Measurements from ENCODE around the gene NKTR. TPM values are rescaled to one million over a fixed set of nuclear protein-coding genes. Genes with fewer than 3 reads are reported as not detected.

The NKTR gene
- total RNA-seq, 2 donors from 2014 or later: 101 to 116 TPM

GRCh38 chr3:42689421-42690014 is 89.0 kb downstream of the NKTR start:
- peaks cover 3% of the 10 kb centered on the region for H3K27me3 Mint-ChIP-seq (ENCODE audit: insufficient read depth)
- Histone ChIP-seq H3K27me3 (ENCODE audit: control insufficient read depth, insufficient read depth, low read length, poor library complexity, severe bottlenecking) (no peaks in the 10 kb centered on the region), H3K4me3 (ENCODE audit: low read length) (no peak overlapping the region), H3K9me3 (ENCODE audit: control insufficient read depth, low read length) (no peaks in the 10 kb centered on the region), H3K36me3 (ENCODE audit: control insufficient read depth, insufficient read depth, low read length) (no peaks in the 10 kb centered on the region), H3K9ac (ENCODE audit: extremely low read depth, low read length, poor library complexity, severe bottlenecking) (no peak overlapping the region), H3K4me1 (ENCODE audit: control insufficient read depth, insufficient read depth, low read length) (no peaks in the 10 kb centered on the region), H3K27ac (ENCODE audit: low read depth, low read length) (no peak overlapping the region)
- H3K9me3 Mint-ChIP-seq: no peaks in the 10 kb centered on the region
- 64 to 75% methylated on average over 7 to 9 of the region's 9 CpGs for WGBS, 2 experiments (ENCODE audit: insufficient coverage in 1 of 2, insufficient read length in 1 of 2)
- no peak overlapping the region for H3K4me3 Mint-ChIP-seq
- peaks cover 1% of the 10 kb centered on the region for H3K4me1 Mint-ChIP-seq
- no peak for TF ChIP-seq CTCF (conservative IDR thresholded peaks at IDR 0.05)
- DNase-seq: no peak
- no peaks in the 10 kb centered on the region for H3K36me3 Mint-ChIP-seq (ENCODE audit: low read depth)
- no peak overlapping the region for H3K27ac Mint-ChIP-seq

GRCh38 chr3:42690191-42690590 is 89.7 kb downstream of the NKTR start:
- TF ChIP-seq CTCF (conservative IDR thresholded peaks at IDR 0.05): no peak
- Mint-ChIP-seq H3K36me3 (ENCODE audit: low read depth) (no peaks in the 10 kb centered on the region), H3K9me3 (no peaks in the 10 kb centered on the region), H3K4me3 (no peak overlapping the region), H3K27ac (no peak overlapping the region), H3K27me3 (ENCODE audit: insufficient read depth) (peaks cover 3% of the 10 kb centered on the region), H3K4me1 (peaks cover 1% of the 10 kb centered on the region)
- no peak overlapping the region for H3K27ac ChIP-seq (ENCODE audit: low read depth, low read length)
- H3K4me3 ChIP-seq (ENCODE audit: low read length): no peak overlapping the region
- H3K4me1 ChIP-seq (ENCODE audit: control insufficient read depth, insufficient read depth, low read length): no peaks in the 10 kb centered on the region
- no peak overlapping the region for H3K9ac ChIP-seq (ENCODE audit: extremely low read depth, low read length, poor library complexity, severe bottlenecking)
- no peaks in the 10 kb centered on the region for H3K36me3 ChIP-seq (ENCODE audit: control insufficient read depth, insufficient read depth, low read length)
- H3K9me3 ChIP-seq (ENCODE audit: control insufficient read depth, low read length): no peaks in the 10 kb centered on the region
- DNase-seq: no peak
- H3K27me3 ChIP-seq (ENCODE audit: control insufficient read depth, insufficient read depth, low read length, poor library complexity, severe bottlenecking): peaks cover 5% of the 10 kb centered on the region
- WGBS, 2 experiments (ENCODE audit: insufficient coverage in 1 of 2, insufficient read length in 1 of 2): 90 to 98% methylated on average over 4 to 7 of the region's 7 CpGs

- Mint-ChIP-seq H3K27ac (no peak overlapping the region), H3K36me3 (ENCODE audit: low read depth) (no peaks in the 10 kb centered on the region), H3K4me1 (peaks cover 1% of the 10 kb centered on the region), H3K27me3 (ENCODE audit: insufficient read depth) (peaks cover 3% of the 10 kb centered on the region), H3K4me3 (no peak overlapping the region), H3K9me3 (no peaks in the 10 kb centered on the region)
- Histone ChIP-seq H3K4me3 (ENCODE audit: low read length) (no peak overlapping the region), H3K9me3 (ENCODE audit: control insufficient read depth, low read length) (no peaks in the 10 kb centered on the region), H3K27ac (ENCODE audit: low read depth, low read length) (no peak overlapping the region), H3K36me3 (ENCODE audit: control insufficient read depth, insufficient read depth, low read length) (no peaks in the 10 kb centered on the region), H3K27me3 (ENCODE audit: control insufficient read depth, insufficient read depth, low read length, poor library complexity, severe bottlenecking) (peaks cover 13% of the 10 kb centered on the region), H3K9ac (ENCODE audit: extremely low read depth, low read length, poor library complexity, severe bottlenecking) (no peak overlapping the region), H3K4me1 (ENCODE audit: control insufficient read depth, insufficient read depth, low read length) (no peaks in the 10 kb centered on the region)
- 83% methylated on average over 6 to 10 of the region's 10 CpGs for WGBS, 2 experiments (ENCODE audit: insufficient coverage in 1 of 2, insufficient read length in 1 of 2)
- no peak for TF ChIP-seq CTCF (conservative IDR thresholded peaks at IDR 0.05)
- no peak for DNase-seq
These were observed 90.5 kb downstream of the NKTR start for GRCh38 chr3:42690766-42691680.
